SK-N-SH treated with all-trans-retinoic acid at 6 μM for 48 hours (cell line): ENCODE measurements around the gene LCMT1.

Experiments
- ATAC-seq: fragments of 200-7000 bp; cut with Tn5 transposase; 3 replicates; pipeline ENCODE4 v1.9.1; 2020; ENCODE audit warnings: mild to moderate bottlenecking, moderate library complexity
- CSDC2 ChIP-seq: fragments of 250-450 bp; sonication (Bioruptor Pico); IDR thresholded peaks from 2 replicates; pipeline ENCODE4 v1.5.0; 2020; ENCODE audit warnings: mild to moderate bottlenecking, moderate library complexity
- ESRRG ChIP-seq: fragments of 250-450 bp; sonication (Bioruptor Pico); IDR thresholded peaks from 2 replicates; pipeline ENCODE4 v1.6.1; 2021; ENCODE audit warnings: mild to moderate bottlenecking
- GLIS3 ChIP-seq: fragments of 250-450 bp; sonication (Bioruptor Pico); IDR thresholded peaks from 2 replicates; pipeline ENCODE4 v1.5.0; 2020; ENCODE audit warnings: mild to moderate bottlenecking, moderate library complexity
- ISL1 ChIP-seq: fragments of 250-450 bp; sonication (Bioruptor Pico); IDR thresholded peaks from 2 replicates; pipeline ENCODE4 v2.1.2; 2022; ENCODE audit warnings: mild to moderate bottlenecking, moderate library complexity
- OSR1 ChIP-seq: fragments of 250-450 bp; sonication (Bioruptor Pico); IDR thresholded peaks from 2 replicates; pipeline ENCODE4 v1.8.0; 2022; ENCODE audit warnings: moderate library complexity, mild to moderate bottlenecking, inconsistent platforms
- PPARA ChIP-seq: fragments of 250-450 bp; sonication (Bioruptor Pico); IDR thresholded peaks from 2 replicates; pipeline ENCODE4 v1.5.0; 2020; ENCODE audit warnings: mild to moderate bottlenecking, borderline replicate concordance
- RARB ChIP-seq: fragments of 250-450 bp; sonication (Bioruptor Pico); IDR thresholded peaks from 2 replicates; pipeline ENCODE4 v1.8.0; 2021; ENCODE audit warnings: mild to moderate bottlenecking, moderate library complexity
- SNAI2 ChIP-seq: fragments of 250-450 bp; sonication (Bioruptor Pico); IDR thresholded peaks from 2 replicates; pipeline ENCODE4 v1.5.0; 2020; ENCODE audit warnings: mild to moderate bottlenecking, moderate library complexity
- TCF4 ChIP-seq: fragments of 250-450 bp; sonication (Bioruptor Pico); IDR thresholded peaks from 2 replicates; pipeline ENCODE4 v1.8.0; 2021; ENCODE audit warnings: mild to moderate bottlenecking, moderate library complexity, borderline replicate concordance
- TOX ChIP-seq: fragments of 250-450 bp; sonication (Bioruptor Pico); IDR thresholded peaks from 2 replicates; pipeline ENCODE4 v1.8.0; 2021; ENCODE audit warnings: mild to moderate bottlenecking, moderate library complexity, borderline replicate concordance
- ZC3H10 ChIP-seq: fragments of 250-450 bp; sonication (Bioruptor Pico); IDR thresholded peaks from 2 replicates; pipeline ENCODE4 v1.5.1; 2021; ENCODE audit warnings: mild to moderate bottlenecking, moderate library complexity
- ZFP3 ChIP-seq: fragments of 250-450 bp; sonication (Bioruptor Pico); IDR thresholded peaks from 2 replicates; pipeline ENCODE4 v1.5.0; 2020; ENCODE audit warnings: mild to moderate bottlenecking, moderate library complexity
- ZNF565 ChIP-seq: fragments of 450-650 bp; formaldehyde crosslinking; conservative IDR thresholded peaks from 2 replicates; pipeline ENCODE4 v1.5.0; 2020; ENCODE audit warnings: low read depth, mild to moderate bottlenecking, moderate library complexity
- ZNF70 ChIP-seq: fragments of 450-650 bp; formaldehyde crosslinking; IDR thresholded peaks from 2 replicates; pipeline ENCODE4 v1.5.0; 2020; ENCODE audit warnings: mild to moderate bottlenecking, moderate library complexity
- TF ChIP-seq, protein P1 (sequence below): fragments of 250-450 bp; sonication (Bioruptor Pico); IDR thresholded peaks from 2 replicates; pipeline ENCODE4 v1.5.1; 2021; ENCODE audit warnings: mild to moderate bottlenecking, moderate library complexity
- TF ChIP-seq, protein P2 (sequence below): fragments of 250-450 bp; sonication (Bioruptor Pico); IDR thresholded peaks from 2 replicates; pipeline ENCODE4 v1.8.0; 2020; ENCODE audit warnings: mild to moderate bottlenecking, moderate library complexity, borderline replicate concordance
- TF ChIP-seq, protein P3 (sequence below): fragments of 250-450 bp; sonication (Bioruptor Pico); IDR thresholded peaks from 2 replicates; pipeline ENCODE4 v1.5.0; 2020; ENCODE audit warnings: mild to moderate bottlenecking, moderate library complexity
- TF ChIP-seq, protein P4 (sequence below): fragments of 250-450 bp; sonication (Bioruptor Pico); IDR thresholded peaks from 2 replicates; pipeline ENCODE4 v1.8.0; 2021; ENCODE audit warnings: low read depth, mild to moderate bottlenecking, moderate library complexity, borderline replicate concordance
- TF ChIP-seq, protein P5 (sequence below): fragments of 250-450 bp; sonication (Bioruptor Pico); IDR thresholded peaks from 2 replicates; pipeline ENCODE4 v1.5.1; 2020; ENCODE audit warnings: low read depth, mild to moderate bottlenecking, moderate library complexity

The LCMT1 gene

DNA sequence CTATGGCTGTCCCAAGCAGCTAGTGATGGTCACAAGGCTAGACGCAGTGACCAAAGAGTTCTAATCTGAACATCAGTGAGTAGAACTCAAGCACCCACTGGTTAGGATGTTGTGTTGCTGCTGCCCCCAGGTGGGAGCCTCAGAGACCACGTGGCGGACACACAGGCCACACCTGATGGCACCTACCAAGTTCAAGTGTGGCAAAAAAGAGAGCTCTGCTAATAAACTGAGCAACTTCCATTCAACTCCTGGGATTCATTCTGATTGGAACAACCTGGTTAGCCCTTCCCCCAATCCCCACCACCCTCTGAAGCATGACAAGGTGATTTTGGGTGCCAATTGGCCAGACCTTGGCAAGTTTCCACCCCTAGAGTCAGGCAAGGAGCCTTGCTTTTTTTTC, 3.5 kb upstream of the LCMT1 start (continued):
- TF ChIP-seq, protein P1, sequence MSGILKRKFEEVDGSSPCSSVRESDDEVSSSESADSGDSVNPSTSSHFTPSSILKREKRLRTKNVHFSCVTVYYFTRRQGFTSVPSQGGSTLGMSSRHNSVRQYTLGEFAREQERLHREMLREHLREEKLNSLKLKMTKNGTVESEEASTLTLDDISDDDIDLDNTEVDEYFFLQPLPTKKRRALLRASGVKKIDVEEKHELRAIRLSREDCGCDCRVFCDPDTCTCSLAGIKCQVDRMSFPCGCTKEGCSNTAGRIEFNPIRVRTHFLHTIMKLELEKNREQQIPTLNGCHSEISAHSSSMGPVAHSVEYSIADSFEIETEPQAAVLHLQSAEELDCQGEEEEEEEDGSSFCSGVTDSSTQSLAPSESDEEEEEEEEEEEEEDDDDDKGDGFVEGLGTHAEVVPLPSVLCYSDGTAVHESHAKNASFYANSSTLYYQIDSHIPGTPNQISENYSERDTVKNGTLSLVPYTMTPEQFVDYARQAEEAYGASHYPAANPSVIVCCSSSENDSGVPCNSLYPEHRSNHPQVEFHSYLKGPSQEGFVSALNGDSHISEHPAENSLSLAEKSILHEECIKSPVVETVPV: no peak
- no peak for TF ChIP-seq PPARA (CRISPR knock-in tag)
- TF ChIP-seq ISL1 (CRISPR knock-in tag): no peak
- TF ChIP-seq, protein P2, sequence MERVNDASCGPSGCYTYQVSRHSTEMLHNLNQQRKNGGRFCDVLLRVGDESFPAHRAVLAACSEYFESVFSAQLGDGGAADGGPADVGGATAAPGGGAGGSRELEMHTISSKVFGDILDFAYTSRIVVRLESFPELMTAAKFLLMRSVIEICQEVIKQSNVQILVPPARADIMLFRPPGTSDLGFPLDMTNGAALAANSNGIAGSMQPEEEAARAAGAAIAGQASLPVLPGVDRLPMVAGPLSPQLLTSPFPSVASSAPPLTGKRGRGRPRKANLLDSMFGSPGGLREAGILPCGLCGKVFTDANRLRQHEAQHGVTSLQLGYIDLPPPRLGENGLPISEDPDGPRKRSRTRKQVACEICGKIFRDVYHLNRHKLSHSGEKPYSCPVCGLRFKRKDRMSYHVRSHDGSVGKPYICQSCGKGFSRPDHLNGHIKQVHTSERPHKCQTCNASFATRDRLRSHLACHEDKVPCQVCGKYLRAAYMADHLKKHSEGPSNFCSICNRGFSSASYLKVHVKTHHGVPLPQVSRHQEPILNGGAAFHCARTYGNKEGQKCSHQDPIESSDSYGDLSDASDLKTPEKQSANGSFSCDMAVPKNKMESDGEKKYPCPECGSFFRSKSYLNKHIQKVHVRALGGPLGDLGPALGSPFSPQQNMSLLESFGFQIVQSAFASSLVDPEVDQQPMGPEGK (CRISPR knock-in tag): no peak

DNA sequence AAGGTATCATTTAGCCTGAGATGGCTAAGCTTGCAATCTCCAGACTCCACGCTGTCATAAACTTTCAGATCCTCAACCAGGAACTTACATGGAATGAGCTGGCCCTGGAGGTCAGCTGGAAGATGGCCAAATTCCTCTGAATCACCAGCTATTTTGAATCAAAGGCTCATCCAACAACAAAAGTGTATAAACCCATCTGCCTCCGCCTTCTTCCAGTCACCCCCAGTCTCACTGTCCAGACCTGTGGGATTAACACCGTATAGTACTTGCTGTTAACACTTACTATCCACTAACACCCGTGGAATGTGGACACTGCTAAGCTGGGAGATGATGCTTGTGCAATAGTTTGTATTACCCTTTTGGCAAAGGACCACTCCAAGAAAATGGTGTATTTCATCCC, 1.9 kb upstream of the LCMT1 start:
- peak; percentile 6; the same call in 2 of the 3 replicates for ATAC-seq
- TF ChIP-seq ISL1 (CRISPR knock-in tag) (0 out of 2 replicates have a peak, but pooled peaks have one; percentile 23), CSDC2 (CRISPR knock-in tag) (no peak)

DNA sequence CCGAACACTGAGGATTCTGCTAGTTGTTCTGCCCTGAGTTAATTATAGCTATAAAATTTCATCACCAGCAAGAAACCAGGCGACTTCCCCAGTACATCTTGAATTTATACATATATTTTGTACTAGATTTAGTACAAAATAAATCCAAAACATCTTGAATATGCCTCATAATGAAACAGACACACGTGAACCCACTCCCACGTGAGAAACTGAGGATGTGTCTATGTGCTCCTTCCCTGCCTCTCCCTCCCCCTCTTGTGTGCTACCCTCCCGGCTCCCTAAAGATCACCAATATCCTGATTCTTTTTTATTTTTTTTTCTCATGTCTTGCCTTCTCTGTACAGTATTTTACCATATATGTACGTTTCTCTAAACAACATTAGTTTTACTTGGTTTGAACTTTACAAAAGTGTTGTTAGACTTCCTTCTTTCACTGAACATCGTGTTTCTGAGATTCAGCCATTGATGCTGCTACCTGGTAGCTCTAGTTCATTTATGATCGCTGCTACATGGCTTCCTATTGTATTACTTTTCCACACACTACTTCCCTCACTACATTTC, 1.1 kb upstream of the LCMT1 start:
- TF ChIP-seq, protein P3, sequence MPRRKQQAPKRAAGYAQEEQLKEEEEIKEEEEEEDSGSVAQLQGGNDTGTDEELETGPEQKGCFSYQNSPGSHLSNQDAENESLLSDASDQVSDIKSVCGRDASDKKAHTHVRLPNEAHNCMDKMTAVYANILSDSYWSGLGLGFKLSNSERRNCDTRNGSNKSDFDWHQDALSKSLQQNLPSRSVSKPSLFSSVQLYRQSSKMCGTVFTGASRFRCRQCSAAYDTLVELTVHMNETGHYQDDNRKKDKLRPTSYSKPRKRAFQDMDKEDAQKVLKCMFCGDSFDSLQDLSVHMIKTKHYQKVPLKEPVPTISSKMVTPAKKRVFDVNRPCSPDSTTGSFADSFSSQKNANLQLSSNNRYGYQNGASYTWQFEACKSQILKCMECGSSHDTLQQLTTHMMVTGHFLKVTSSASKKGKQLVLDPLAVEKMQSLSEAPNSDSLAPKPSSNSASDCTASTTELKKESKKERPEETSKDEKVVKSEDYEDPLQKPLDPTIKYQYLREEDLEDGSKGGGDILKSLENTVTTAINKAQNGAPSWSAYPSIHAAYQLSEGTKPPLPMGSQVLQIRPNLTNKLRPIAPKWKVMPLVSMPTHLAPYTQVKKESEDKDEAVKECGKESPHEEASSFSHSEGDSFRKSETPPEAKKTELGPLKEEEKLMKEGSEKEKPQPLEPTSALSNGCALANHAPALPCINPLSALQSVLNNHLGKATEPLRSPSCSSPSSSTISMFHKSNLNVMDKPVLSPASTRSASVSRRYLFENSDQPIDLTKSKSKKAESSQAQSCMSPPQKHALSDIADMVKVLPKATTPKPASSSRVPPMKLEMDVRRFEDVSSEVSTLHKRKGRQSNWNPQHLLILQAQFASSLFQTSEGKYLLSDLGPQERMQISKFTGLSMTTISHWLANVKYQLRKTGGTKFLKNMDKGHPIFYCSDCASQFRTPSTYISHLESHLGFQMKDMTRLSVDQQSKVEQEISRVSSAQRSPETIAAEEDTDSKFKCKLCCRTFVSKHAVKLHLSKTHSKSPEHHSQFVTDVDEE (CRISPR knock-in tag): no peak
- TF ChIP-seq, protein P4, sequence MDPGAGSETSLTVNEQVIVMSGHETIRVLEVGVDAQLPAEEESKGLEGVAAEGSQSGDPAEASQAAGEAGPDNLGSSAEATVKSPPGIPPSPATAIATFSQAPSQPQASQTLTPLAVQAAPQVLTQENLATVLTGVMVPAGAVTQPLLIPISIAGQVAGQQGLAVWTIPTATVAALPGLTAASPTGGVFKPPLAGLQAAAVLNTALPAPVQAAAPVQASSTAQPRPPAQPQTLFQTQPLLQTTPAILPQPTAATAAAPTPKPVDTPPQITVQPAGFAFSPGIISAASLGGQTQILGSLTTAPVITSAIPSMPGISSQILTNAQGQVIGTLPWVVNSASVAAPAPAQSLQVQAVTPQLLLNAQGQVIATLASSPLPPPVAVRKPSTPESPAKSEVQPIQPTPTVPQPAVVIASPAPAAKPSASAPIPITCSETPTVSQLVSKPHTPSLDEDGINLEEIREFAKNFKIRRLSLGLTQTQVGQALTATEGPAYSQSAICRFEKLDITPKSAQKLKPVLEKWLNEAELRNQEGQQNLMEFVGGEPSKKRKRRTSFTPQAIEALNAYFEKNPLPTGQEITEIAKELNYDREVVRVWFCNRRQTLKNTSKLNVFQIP: no peak
- no peak for TF ChIP-seq ZNF70 (CRISPR knock-in tag)
- no peak for TF ChIP-seq ISL1 (CRISPR knock-in tag)

DNA sequence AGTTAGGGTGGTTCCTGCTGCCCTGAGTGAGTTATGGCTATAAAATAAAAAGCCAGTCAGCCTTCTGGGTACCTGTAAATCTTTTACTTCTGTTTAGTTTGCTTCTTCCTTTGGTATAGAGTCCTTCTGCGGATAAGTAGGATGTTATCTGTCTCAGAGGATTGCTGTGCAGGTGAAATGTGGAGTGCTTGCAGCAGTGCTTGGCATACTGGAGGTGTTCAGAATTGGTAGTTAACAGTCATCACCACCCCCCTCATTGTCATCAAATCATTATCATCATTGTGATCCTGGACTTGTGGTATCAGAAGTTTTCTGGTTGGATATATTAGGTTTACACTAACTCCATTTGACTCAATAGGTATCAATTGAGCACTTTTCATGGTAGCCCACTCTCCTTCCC, 2.6 kb downstream of the LCMT1 start:
- no peak for ATAC-seq

More for the DNA sequence above, 1.1 kb upstream of the LCMT1 start:
- no peak; the same call in 2 of the 3 replicates for ATAC-seq

More for the DNA sequence above, 2.6 kb downstream of the LCMT1 start:
- TF ChIP-seq GLIS3: no peak
- no peak for TF ChIP-seq ZNF565 (CRISPR knock-in tag)
- no peak for TF ChIP-seq PPARA (CRISPR knock-in tag)
- TF ChIP-seq TOX (CRISPR knock-in tag): no peak
- TF ChIP-seq RARB: no peak
- TF ChIP-seq CSDC2 (CRISPR knock-in tag): no peak
- TF ChIP-seq, protein P5, sequence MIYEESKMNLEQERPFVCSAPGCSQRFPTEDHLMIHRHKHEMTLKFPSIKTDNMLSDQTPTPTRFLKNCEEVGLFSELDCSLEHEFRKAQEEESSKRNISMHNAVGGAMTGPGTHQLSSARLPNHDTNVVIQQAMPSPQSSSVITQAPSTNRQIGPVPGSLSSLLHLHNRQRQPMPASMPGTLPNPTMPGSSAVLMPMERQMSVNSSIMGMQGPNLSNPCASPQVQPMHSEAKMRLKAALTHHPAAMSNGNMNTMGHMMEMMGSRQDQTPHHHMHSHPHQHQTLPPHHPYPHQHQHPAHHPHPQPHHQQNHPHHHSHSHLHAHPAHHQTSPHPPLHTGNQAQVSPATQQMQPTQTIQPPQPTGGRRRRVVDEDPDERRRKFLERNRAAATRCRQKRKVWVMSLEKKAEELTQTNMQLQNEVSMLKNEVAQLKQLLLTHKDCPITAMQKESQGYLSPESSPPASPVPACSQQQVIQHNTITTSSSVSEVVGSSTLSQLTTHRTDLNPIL: no peak
- no peak for TF ChIP-seq TCF4 (CRISPR knock-in tag)
- no peak for TF ChIP-seq ZC3H10 (CRISPR knock-in tag)
- no peak for TF ChIP-seq SNAI2 (CRISPR knock-in tag)
- no peak for TF ChIP-seq ZFP3 (CRISPR knock-in tag)
- no peak for TF ChIP-seq ZNF70 (CRISPR knock-in tag)
- TF ChIP-seq, protein P3 (CRISPR knock-in tag): no peak
- TF ChIP-seq ESRRG (CRISPR knock-in tag): no peak
- TF ChIP-seq OSR1 (CRISPR knock-in tag): no peak
